ENCODE measurements around the gene DLX1.

The DLX1 gene

DNA sequence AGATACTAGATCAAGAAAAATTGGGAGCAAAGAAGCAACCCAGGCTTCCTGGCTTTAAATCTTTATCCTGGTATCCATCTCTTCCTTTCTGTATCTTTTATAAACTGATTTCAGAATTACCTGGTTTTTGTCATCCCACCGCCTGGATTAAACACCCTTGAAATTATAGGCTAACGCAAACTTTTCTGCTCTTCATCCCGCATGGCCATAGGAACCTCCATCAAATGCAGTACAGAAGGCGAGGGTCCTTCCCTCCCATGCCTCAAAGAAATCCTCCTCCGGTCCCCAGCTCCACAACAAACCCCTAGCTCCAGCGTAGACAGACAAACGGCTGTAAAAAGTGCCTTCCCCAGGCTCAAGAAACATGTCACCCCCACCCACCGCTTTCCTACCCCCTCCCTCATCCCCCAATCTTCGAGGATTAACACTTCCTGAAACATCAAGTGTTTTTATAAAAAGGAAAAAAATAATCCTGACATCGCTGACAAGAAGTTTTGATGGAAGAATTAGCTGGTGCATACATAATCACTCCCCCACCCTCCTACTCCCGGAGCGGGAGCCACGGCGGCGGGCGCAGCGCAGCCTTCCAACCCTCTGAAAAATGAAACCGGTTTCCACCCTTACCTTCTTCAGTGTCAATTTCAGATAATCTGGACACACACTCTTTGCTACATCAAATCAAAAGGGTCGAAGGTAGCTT is 7.6 kb downstream of the DLX1 start:
- TF ChIP-seq CTCF (IDR thresholded peaks at IDR 0.05; ENCODE audit: low read depth, low read length): no peak
- no peak overlapping the region for H3K4me3 ChIP-seq (ENCODE audit: low read depth, low read length)

GRCh38 chr2:172093416-172094293 is 8.3 kb downstream of the DLX1 start:
- no peak for TF ChIP-seq CTCF (IDR thresholded peaks at IDR 0.05; ENCODE audit: low read depth, low read length)
- peak overlapping the region; percentile 63 for H3K4me3 ChIP-seq (ENCODE audit: low read depth, low read length)

DNA sequence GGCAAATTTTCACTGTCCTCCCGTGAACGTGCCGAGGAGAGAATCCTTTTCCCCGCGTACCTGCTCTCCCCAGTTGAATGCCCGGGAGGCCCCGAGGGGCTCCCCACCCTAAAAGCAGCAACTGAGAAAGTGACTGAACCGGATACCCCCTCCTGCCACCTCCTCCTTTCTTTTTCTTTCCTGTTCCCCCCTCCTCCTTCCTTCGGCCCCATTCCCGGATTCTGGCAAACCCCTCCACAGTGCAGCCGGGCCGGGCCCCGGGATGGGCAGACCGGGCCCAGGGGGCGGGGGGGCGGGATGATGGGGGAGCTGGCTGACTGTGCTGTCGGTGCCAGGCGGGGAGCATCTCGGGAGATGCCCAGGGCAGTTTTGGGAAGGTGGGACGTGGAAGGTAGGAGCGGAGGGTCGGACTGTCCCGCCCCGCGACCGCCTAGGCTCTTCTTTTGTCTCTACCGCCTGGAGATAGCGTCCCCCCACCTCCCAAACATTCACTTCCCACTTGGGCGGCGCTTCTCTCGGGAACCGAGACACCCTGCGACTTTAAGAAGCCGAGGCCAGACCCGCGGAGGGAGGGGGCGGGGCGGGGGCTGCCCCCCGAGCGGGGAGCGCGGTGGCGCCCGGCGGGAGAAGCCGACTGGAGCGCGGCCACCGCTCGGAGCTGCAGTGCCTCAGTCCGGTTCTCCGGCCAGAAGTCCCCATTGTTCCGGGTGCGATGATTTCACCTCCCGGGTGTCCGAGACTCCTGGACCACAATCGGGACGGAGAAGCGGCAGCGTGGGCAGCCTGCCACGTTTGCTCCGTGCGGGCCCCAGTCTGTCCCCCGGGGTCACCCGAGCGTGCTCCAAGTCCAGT is 9.2 kb downstream of the DLX1 start:
- H3K4me3 ChIP-seq (ENCODE audit: low read depth, low read length): peak overlapping the region; percentile 63
- no peak for TF ChIP-seq CTCF (IDR thresholded peaks at IDR 0.05; ENCODE audit: low read depth, low read length)

- no peak for TF ChIP-seq CTCF (IDR thresholded peaks at IDR 0.05; ENCODE audit: low read depth, low read length)
- peak overlapping the region; percentile 63 for H3K4me3 ChIP-seq (ENCODE audit: low read depth, low read length)
Measured at GRCh38 chr2:172095146-172095904, 10.0 kb downstream of the DLX1 start.

DNA sequence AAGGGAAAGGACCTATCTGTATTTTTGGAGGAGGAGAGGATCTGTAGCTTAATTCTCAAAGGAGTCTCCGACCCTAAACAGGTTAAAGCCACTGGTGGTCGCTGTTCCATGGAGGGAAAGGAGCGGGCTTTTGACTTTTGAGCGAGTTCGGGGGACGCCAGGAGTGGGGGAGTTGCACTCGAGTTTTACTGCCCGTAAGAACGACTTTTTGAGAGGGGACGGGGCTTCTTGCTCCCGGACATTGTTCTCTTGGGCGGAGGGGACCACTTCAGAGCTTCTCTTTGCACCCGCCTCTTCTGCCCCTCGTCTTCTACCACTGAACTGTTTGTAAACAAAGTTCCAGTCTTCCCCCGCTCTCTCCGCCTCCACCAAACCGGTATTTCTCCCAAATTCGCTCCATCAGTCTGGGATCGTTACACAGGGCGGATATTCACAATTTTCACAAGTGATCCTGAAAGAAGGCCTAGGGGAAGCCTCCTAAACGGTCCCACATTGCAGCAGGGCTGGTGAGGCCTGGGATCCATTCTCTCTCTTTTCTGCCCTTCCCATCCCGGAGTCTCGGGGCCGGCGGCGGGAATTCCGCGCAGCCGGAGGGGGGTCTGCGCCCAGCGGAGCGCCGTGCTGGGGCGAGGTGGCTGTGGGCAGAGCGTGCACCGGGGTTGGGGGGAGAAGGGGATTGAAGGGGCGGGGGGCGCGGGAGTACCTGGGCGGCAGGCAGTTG is 10.8 kb downstream of the DLX1 start:
- TF ChIP-seq CTCF (IDR thresholded peaks at IDR 0.05; ENCODE audit: low read depth, low read length): no peak

More for the DNA sequence above, 10.8 kb downstream of the DLX1 start:
- no peak overlapping the region for H3K4me3 ChIP-seq (ENCODE audit: low read depth, low read length)

Measured in WI38 (cell line).